A375 (cell line): ENCODE measurements around the gene TGFBR1. TPM values are rescaled to one million over a fixed set of nuclear protein-coding genes. Genes with fewer than 3 reads are reported as not detected.

ENCODE experiments used
- small RNA-seq: library from RNA; depleted of rRNA; stranded (forward); fragments of <200 nt; gene quantifications from one replicate; pipeline ENCODE3, GENCODE V24; 2014
- total RNA-seq: library from RNA; depleted of rRNA; stranded (reverse); fragments of >200 nt; shearing (Covaris generic); gene quantifications from 2 replicates; pipeline ENCODE4 v1.2.3, GENCODE V29; 2014; rRNA removed

Gene TGFBR1
- total RNA-seq, result 8.7 and 10.1 TPM in 2 replicates

GRCh38 chr9:99104459-99105151 is at the start of gene TGFBR1:
TGFBR1 (plus strand) TSS chr9:99105113; CDS start chr9:99105206, 93 bp downstream.

Small RNA genes lying within 50 kb of the gene (small RNA-seq; reads per million reads assigned to genes)
- gene RN7SL794P (not detected), gene RNA5SP290 (0.21 reads per million)

Other genes with a start within 250 kb of the TGFBR1 start
- gene COL15A1, start 161.2 kb upstream of the TGFBR1 start, total RNA-seq, result 0.60 and 1.1 TPM in 2 replicates
- 35.6 and 36.6 TPM in 2 replicates for gene ALG2, start 116.8 kb downstream of the TGFBR1 start, total RNA-seq
- 73.2 and 90.9 TPM in 2 replicates for gene SEC61B, start 117.2 kb downstream of the TGFBR1 start, total RNA-seq